HG03066 (cell line): ENCODE data around the gene NPAS2.

Experiments
- ATAC-seq: cut with Tn5 transposase; IDR thresholded peaks from one replicate; pipeline ENCODE4 v1.9.1; 2021; ENCODE audit warnings: low read depth; ENCODE audit not compliant: unreplicated experiment

The NPAS2 gene

GRCh38 chr2:100819370-100820272 is at the start of gene NPAS2:
TSS of gene NPAS2 (plus strand) at chr2:100820139. CDS start at chr2:100904755, 84,616 bp downstream.
- no peak for ATAC-seq

GRCh38 chr2:100771125-100771524 is 48.8 kb upstream of the NPAS2 start:
- ATAC-seq: no peak

- no peak for ATAC-seq
These were observed 46.4 kb upstream of the NPAS2 start for GRCh38 chr2:100773538-100773937.

- no peak for ATAC-seq
These were observed 43.5 kb upstream of the NPAS2 start for GRCh38 chr2:100776445-100776844.

GRCh38 chr2:100778637-100779450 is 41.1 kb upstream of the NPAS2 start:
- no peak for ATAC-seq

- no peak for ATAC-seq
These were observed 40.1 kb upstream of the NPAS2 start for GRCh38 chr2:100779908-100780202.

GRCh38 chr2:100780203-100781008 is 39.5 kb upstream of the NPAS2 start:
- no peak for ATAC-seq

- no peak for ATAC-seq
These were observed 39.0 kb upstream of the NPAS2 start for GRCh38 chr2:100781009-100781325.

GRCh38 chr2:100781523-100782379 is 38.2 kb upstream of the NPAS2 start:
- no peak for ATAC-seq

- no peak for ATAC-seq
These were observed 37.5 kb upstream of the NPAS2 start for GRCh38 chr2:100782380-100782878.

GRCh38 chr2:100783987-100784386 is 36.0 kb upstream of the NPAS2 start:
- no peak for ATAC-seq

GRCh38 chr2:100784681-100785080 is 35.3 kb upstream of the NPAS2 start:
- ATAC-seq: no peak

- ATAC-seq: no peak
These were observed 34.2 kb upstream of the NPAS2 start for GRCh38 chr2:100785626-100786296.

GRCh38 chr2:100786297-100786658 is 33.7 kb upstream of the NPAS2 start:
- no peak for ATAC-seq

GRCh38 chr2:100786985-100787384 is 33.0 kb upstream of the NPAS2 start:
- no peak for ATAC-seq

GRCh38 chr2:100789361-100789760 is 30.6 kb upstream of the NPAS2 start:
- no peak for ATAC-seq

GRCh38 chr2:100791294-100791935 is 28.5 kb upstream of the NPAS2 start:
- no peak for ATAC-seq

GRCh38 chr2:100791936-100792308 is 28.0 kb upstream of the NPAS2 start:
- ATAC-seq: no peak

GRCh38 chr2:100793220-100793619 is 26.7 kb upstream of the NPAS2 start:
- ATAC-seq: no peak
